ENCODE measurements around the gene IL17RD.
A peak's percentile ranks its signal among the peaks of the same experiment; 100 is the strongest.

IL17RD gene

DNA sequence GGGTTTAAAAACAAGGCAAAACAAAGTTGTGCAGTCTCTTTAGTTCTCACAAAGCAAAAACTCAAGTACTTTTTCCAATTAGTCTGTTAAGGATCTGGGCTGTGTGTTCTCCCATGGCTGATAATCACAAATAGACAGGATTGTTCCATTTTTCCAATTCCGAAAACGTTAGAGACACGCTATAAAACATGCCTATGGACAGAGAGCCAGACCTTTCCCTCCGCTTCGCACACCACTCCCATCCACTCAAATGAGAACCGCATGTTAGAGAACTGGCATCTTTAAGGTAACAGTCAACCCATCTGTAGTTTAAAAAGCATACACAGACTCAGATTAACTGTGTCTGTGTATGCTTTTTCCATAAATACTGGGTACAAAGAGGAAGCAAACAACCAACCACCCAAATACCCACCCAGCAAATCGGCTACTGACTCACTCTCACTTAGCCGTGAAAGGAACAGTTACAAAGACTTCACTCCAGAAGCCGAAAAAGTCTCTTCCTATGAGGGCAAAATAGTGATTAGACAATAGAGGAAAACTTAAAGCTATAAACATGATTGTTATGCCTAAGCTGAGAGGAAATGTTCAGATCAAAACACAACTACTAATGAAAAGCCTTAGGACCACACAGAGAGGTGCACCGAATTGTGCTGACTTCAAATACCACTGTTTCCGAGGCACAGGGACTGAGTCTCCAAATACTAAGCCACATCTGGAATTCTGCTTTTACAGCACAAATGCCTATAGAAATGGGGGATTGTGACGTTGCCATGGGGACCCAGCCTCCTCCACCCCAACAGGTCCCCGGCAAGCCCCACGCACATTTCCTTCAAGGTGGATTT, 36.1 kb downstream of the IL17RD start:
- no peak for DNase-seq

GRCh38 chr3:57127891-57128518, 37.1 kb downstream of the IL17RD start:
- peak; percentile 49 for DNase-seq

DNA sequence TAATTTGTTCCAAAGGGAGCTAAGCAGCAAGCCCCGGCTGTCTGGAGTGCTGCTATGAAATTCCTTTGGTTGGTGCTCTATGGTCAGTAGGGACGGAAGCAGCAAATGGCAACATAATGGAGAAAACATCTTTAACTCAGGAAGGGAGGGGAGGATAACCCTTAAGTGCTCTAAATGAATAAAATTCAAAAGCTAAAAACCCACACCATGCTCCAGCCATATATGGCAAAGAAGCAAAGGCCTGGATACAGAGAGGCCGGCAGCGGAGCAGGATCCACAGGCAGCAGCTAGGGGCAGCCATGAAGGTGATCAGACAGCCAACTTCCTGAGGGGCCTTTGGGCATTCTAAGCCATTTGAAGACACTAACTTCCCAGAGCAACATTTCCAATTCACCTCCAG, 38.9 kb downstream of the IL17RD start:
- DNase-seq, result no peak

GRCh38 chr3:57120451-57121174, 44.5 kb downstream of the IL17RD start:
- DNase-seq, result no peak

GRCh38 chr3:57120040-57120439, 45.1 kb downstream of the IL17RD start:
- DNase-seq, result no peak

- DNase-seq, result no peak
Measured at GRCh38 chr3:57118254-57118653, 46.9 kb downstream of the IL17RD start.

- no peak for DNase-seq
Measured at GRCh38 chr3:57116501-57116900, 48.7 kb downstream of the IL17RD start.

DNA sequence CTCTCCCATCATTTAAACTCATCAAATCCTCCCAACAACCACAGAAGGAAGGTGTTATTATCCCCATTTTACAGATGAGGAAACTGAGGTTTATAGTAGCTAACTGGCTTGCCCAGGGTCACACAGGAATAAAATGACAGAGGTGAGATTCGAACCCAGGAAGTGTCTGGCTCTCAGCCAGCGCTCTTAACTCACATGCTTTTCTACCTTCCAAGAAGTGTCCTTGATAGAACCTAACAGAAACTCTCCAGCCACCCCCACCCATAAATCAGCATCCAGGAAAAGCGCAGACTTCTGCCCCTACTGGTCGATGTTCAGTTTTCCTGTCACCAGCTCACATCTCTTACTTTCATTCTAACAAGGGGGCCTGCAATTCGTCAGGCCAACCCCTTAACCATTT, 52.9 kb downstream of the IL17RD start:
- no peak for DNase-seq

- no peak for DNase-seq
Measured at GRCh38 chr3:57110798-57111197, 54.4 kb downstream of the IL17RD start.

DNA sequence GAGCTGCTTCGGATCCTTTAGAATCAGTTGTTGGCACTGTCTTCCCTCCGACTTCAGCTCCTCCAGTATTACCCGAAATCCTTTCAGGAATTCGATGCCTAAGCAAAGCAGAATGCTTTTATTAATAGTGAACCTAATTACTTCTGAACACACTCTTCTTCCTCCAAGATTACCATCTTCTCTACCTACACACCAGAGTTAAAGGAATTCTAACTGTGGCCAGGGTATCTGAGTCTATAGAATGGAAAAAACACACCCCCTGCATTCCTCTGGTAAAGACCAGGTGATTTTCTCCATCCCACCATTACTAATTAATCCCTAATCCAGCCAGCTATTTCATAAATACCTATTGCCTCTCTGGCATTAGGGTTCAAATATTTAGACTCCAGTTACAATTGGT, 54.9 kb downstream of the IL17RD start:
- DNase-seq, result no peak

DNA sequence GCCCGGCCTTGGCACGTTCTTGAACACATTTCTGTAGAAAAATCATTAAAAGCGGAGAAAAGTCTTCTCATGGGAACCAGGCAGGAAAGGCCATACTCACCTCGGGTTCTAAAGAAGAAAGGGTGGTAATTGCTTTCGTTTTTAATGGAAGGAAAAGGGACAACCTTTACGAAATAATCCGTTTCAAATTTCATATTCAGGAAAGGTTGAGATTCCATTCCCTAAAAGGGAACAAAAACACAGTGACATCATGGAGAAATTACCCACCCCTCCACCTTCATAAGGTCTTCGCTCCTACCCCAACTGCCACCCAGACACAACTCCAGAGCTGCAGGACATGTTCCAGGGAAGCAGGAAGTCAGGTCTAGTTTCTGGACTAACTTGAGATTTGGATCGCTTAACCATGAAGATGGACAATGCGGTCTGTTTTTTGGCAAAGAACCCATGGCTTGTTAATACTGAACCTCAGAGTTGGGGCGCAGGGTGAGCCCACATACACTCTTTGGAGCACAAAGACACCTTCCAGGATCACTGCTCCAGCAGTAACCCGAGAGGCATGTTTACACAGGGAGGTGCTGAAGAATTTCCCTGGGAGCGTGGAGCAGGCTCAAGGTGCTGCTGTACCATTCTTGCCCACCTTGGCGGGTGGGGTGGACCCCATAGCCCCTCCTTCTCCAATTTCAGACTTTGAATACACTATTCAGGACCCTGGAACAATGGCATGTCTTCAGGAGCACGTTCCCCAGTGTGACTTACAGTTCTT, 55.5 kb downstream of the IL17RD start:
- DNase-seq, result no peak

DNA sequence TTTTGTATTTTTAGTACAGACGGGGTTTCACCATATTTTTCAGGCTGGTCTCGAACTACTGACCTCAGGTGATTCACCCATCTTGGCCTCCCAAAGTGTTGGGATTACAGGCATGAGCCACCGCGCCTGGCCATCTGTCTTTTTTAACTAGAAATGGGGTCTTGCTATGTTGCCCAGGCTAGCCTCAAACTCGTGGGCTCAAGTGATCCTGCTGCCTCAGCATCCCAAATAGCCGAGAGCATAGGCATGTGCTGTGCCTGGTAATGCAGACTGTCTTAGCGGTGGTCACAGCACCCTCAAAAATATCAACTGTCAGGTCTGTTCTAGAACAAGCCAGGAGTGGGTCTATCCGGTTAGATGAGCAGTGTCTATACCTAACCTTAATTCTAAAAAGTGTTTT, 56.5 kb downstream of the IL17RD start:
- no peak for DNase-seq

- no peak for DNase-seq
Measured at GRCh38 chr3:57105585-57105984, 59.6 kb downstream of the IL17RD start.

- DNase-seq, result peak; percentile 67
Measured at GRCh38 chr3:57100046-57100695, 65.0 kb downstream of the IL17RD start.

DNA sequence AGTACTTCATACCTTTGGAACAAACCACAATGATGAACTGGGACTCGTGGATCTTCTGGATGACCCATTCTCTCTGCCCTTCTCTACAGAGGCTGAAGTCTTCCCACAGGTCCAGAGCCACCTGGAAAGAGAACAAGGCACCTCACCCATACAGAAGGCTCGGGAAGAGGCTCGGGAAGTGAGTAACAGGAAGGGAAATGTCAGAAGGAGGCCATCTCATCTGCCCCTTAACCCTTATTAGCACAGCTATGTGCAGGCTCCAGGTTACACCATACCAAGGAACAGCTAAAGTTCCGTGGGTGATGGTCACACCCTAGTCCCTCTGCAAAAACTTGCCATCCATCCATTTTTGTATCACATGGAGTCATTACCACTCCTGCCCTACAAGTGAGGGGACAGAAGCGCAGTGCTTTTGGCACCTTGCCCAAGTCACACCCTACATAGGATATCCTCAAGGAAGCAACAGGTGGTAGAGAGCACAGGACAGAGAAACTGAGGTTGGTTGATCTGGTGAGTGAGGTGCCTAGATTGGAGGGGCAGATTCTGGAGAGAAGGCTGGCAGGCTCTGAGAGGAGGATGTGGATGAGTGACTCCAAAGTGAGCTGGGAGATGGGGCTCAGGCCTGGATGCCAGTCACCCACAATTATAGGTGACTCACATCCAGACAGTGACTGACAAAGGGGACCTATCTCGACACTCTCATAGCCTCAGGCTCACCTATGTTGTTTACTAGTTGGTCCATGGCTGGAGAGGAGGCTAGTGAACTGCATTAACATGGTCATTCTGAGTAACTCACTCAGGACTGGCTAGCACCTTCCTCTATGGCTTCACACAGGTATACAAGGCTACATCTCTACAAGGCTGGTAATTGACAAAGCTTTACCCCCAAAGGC, 66.5 kb downstream of the IL17RD start:
- no peak for DNase-seq

- no peak for DNase-seq
Measured at GRCh38 chr3:57097536-57097935, 67.6 kb downstream of the IL17RD start.

GRCh38 chr3:57095363-57095762, 69.8 kb downstream of the IL17RD start:
- DNase-seq, result no peak

GRCh38 chr3:57094575-57094974, 70.6 kb downstream of the IL17RD start:
- DNase-seq, result no peak

- DNase-seq, result no peak
Measured at GRCh38 chr3:57093971-57094535, 71.1 kb downstream of the IL17RD start.

DNA sequence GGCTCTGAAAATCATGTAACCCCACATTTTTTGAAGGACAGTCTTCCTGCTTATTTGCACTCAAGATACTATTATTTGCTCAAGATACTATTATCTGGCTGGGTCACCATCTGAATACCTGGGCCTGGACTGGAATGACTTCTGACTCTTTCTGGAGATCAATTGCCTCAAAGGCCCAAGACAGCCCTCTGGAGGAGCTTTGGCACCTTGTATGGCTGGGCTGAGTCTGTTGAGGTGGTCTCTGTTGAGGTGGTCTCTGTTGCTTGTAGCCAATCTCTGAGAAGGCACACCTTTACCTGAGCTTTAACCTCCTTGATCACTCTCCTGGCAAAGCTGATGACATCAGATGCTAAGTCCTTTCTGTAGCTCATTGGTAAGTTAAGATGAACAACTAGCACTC, 71.7 kb downstream of the IL17RD start:
- DNase-seq, result no peak

Measured in amniotic stem cell (primary cell).